Measurements from ENCODE around the gene SLC44A2. TPM values are rescaled to one million over a fixed set of nuclear protein-coding genes. Genes with fewer than 3 reads are reported as not detected.

SLC44A2 gene
- total and polyA plus RNA-seq, 10 of the 15 experiments (the other 5 are each of a cell fraction or from before 2014, with no cell fraction given), result 3.0 to 51.3 (median 26.8) TPM

DNA sequence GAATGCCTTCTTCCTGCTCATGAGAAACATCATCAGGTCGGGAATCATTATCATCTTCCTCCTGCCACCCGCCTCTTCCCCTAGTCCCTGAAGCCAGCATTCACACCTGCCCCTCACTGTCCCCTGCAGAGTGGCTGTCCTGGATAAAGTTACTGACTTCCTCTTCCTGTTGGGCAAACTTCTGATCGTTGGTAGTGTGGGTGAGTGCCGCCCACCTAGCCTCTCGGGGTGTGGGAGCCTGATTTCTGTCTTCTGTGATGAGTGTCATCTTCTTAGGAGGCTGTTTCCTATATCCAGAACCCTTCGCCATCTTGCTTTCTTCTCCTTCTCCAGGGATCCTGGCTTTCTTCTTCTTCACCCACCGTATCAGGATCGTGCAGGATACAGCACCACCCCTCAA lies 12.5 kb downstream of the SLC44A2 start:
- Histone ChIP-seq H3K4me3 (no peak overlapping the region), H4K20me1 (ENCODE audit: control insufficient read depth, insufficient read depth) (no peaks in the 10 kb centered on the region), H3K27ac (ENCODE audit: control insufficient read depth, insufficient read depth) (no peak overlapping the region), H3K4me1 (ENCODE audit: control insufficient read depth, insufficient read depth, low read length) (peaks cover 6% of the 10 kb centered on the region), H2AFZ (ENCODE audit: control insufficient read depth, low read depth, low read length) (no peak overlapping the region), H3K79me2 (ENCODE audit: control insufficient read depth, insufficient read depth, low read length) (no peaks in the 10 kb centered on the region), H3K27me3 (replicated peaks in 1 of 2; ENCODE audit: control insufficient read depth in 2 of 2, insufficient read depth in 2 of 2, low read length in 1 of 2) (no peaks in the 10 kb centered on the region), H3K9ac (ENCODE audit: control insufficient read depth, insufficient read depth, low read length) (no peak overlapping the region), H3K36me3 (ENCODE audit: control insufficient read depth in 2 of 2, insufficient read depth in 2 of 2, low read length in 1 of 2) (peaks cover 8 to 20% of the 10 kb centered on the region in 2 experiments; a peak in 3 of 4 replicates), H3K4me2 (ENCODE audit: control insufficient read depth, insufficient read depth) (no peak overlapping the region), H3K9me3 (replicated peaks; ENCODE audit: control insufficient read depth, insufficient read depth, low read length) (no peaks in the 10 kb centered on the region)
- ChIA-PET RAD21 (ENCODE audit: unreplicated experiment) (no interaction called here), CTCF (interaction anchor here (0.6 to 12.8 kb wide), 4 partner anchors 15 to 63 kb away, joined by 4 to 397 read pairs (median 17); partner anchors contain the start of gene QTRT1), POLR2A (no interaction called here), SMC1A (ENCODE audit: uncharacterized antibody, unreplicated experiment) (interaction anchor here (15.7 kb wide), 1 partner anchor 55 kb away, joined by 252 read pairs; no protein-coding TSS in a partner anchor)
- in situ Hi-C loops (cut with MboI), result no loop called here
- FAIRE-seq (no peak), ATAC-seq (no peak), DNase-seq (ENCODE audit: low read depth, low spot score) (no peak)
- 80% methylated on average over 8 of the region's 8 CpGs for WGBS (ENCODE audit: insufficient coverage, insufficient replicate concordance, low lambda C conversion rate, missing lambda C conversion rate)
- BruUV-seq (replicated peaks), result no TSS peak
- intact Hi-C loops (cut with micrococcal nuclease; ENCODE audit: unreplicated experiment), result no loop called here
- TF ChIP-seq CEBPB (IDR thresholded peaks at IDR 0.05; ENCODE audit: borderline replicate concordance in 1 of 2, low read depth in 2 of 2, low read length in 2 of 2), result no peak
- no peak for TF ChIP-seq POLR2AphosphoS2 (IDR thresholded peaks at IDR 0.05; ENCODE audit: low read depth, low read length)
- no peak for TF ChIP-seq ZBTB33 (IDR thresholded peaks at IDR 0.05)
- TF ChIP-seq GATAD2B (conservative IDR thresholded peaks at IDR 0.05; ENCODE audit: low read depth), result no peak
- TF ChIP-seq NKRF (conservative IDR thresholded peaks at IDR 0.05), result no peak
- no peak for TF ChIP-seq RAD51 (IDR thresholded peaks at IDR 0.05)
- TF ChIP-seq TCF3 (IDR thresholded peaks at IDR 0.05; ENCODE audit: borderline replicate concordance, insufficient read depth, low read depth, low read length), result no peak
- TF ChIP-seq SIN3A (IDR thresholded peaks at IDR 0.05; ENCODE audit: low read depth, low read length), result no peak
- TF ChIP-seq BCLAF1 (IDR thresholded peaks at IDR 0.05), result no peak
- TF ChIP-seq E2F8 (IDR thresholded peaks at IDR 0.05; ENCODE audit: low read depth, partially characterized antibody), result no peak
- TF ChIP-seq DPF2 (IDR thresholded peaks at IDR 0.05), result no peak
- no peak for TF ChIP-seq SP1 (IDR thresholded peaks at IDR 0.05; ENCODE audit: low read depth, low read length)
- TF ChIP-seq NR2F1 (conservative IDR thresholded peaks at IDR 0.05), result no peak
- no peak for TF ChIP-seq KAT2A (conservative IDR thresholded peaks at IDR 0.05; ENCODE audit: control insufficient read depth, low read depth, low read length)
- TF ChIP-seq ZSCAN29 (IDR thresholded peaks at IDR 0.05), result no peak
- no peak for TF ChIP-seq FOXK2 (IDR thresholded peaks at IDR 0.05)
